Colonic mucosa (tissue), 4 donors: Measurements from ENCODE around the gene KCNIP2. TPM values are rescaled to one million over a fixed set of nuclear protein-coding genes. Genes with fewer than 3 reads are reported as not detected.

Experiments used
- DNase-seq: peaks from one replicate; pipeline ENCODE4 v3.0.0-alpha.2; 2020
- H3K27ac ChIP-seq: fragments of 200-600 bp; one replicate; pipeline ENCODE4 v1.8.0; 2021
- H3K27me3 ChIP-seq: fragments of 200-600 bp; one replicate; pipeline ENCODE4 v1.8.0; 2021
- H3K36me3 ChIP-seq: fragments of 200-600 bp; one replicate; pipeline ENCODE4 v1.8.0; 2021
- H3K4me1 ChIP-seq: fragments of 200-600 bp; one replicate; pipeline ENCODE4 v1.8.0; 2021; ENCODE audit warnings: mild to moderate bottlenecking
- H3K4me3 ChIP-seq: fragments of 200-600 bp; one replicate; pipeline ENCODE4 v1.8.0; 2021
- H3K9ac ChIP-seq, 2 donors: one replicate each; pipeline ENCODE4 v1.7.0; 2013; ENCODE audit warnings: control low read depth in 2 of 2, low read depth in 2 of 2, low read length in 2 of 2
- H3K9me3 ChIP-seq: fragments of 200-600 bp; one replicate; pipeline ENCODE4 v1.8.0; 2021
- intact Hi-C: fragments of 100-400 bp; cut with DNase I; formaldehyde crosslinking; loops from one replicate; pipeline ENCODE4 v1.14.1; 2022
- total RNA-seq, 2 donors: library from RNA; stranded (reverse); fragmentation: NEBNext Ultra II Directional in 1 of 2; extraction: Animal tissue kit (Norgen Biotek cat#: 25700) in 1 of 2; gene quantifications; one replicate each; pipeline ENCODE4 v1.2.1, GENCODE V29; 2021
- TF ChIP-seq, protein P1 (sequence below): fragments of 200-600 bp; IDR thresholded peaks from one replicate; pipeline ENCODE4 v1.8.0; 2022; ENCODE audit warnings: antibody characterized with exemption, mild to moderate bottlenecking
- donor health status: healthy.
- donor health status: DM: no; HTN: no; CAD: no.
- donor health status: DM: no; HTN: no; CAD: no.

The KCNIP2 gene
- total RNA-seq, 2 donors from 2014 or later: 1.5 to 2.8 TPM

DNA sequence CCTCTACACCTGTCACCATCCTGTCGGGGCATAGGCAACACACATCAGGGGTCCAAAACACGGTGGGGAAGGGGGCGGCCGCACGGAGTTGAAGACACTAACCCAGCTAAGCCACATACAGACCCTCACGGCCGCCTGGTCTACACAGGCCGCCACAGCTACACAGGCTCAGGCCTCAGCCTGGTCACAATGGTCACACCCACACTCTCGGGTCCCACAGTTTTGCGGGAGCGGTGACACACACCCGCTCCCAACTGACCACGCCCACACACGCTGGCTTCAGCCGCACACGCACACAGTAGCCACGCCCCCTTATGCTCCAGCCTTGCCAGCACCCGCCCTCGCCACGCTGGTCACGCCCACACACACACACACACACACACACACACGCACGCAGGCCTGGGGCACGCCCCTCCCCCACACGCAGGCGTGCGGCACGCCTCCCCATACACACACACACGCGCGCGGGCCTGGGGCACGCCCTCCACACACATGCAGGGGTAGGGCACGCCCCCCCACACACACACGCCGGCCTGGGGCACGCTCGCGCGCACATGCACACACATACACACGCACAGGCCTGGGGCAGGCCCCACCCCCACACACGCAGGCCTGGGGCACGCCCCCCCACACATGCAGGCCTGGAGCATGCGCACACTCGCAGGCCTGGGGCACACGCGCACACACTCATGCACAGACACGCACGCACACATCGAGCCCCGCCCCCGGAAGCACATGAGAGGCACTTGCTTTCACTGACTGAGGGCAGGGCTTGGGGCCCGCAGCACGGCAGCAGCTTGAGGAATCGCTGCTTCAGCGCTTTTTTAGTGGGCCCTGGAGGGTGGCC lies 13.1 kb downstream of the KCNIP2 start:
- TF ChIP-seq, protein P1, sequence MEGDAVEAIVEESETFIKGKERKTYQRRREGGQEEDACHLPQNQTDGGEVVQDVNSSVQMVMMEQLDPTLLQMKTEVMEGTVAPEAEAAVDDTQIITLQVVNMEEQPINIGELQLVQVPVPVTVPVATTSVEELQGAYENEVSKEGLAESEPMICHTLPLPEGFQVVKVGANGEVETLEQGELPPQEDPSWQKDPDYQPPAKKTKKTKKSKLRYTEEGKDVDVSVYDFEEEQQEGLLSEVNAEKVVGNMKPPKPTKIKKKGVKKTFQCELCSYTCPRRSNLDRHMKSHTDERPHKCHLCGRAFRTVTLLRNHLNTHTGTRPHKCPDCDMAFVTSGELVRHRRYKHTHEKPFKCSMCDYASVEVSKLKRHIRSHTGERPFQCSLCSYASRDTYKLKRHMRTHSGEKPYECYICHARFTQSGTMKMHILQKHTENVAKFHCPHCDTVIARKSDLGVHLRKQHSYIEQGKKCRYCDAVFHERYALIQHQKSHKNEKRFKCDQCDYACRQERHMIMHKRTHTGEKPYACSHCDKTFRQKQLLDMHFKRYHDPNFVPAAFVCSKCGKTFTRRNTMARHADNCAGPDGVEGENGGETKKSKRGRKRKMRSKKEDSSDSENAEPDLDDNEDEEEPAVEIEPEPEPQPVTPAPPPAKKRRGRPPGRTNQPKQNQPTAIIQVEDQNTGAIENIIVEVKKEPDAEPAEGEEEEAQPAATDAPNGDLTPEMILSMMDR: no peak
- peak overlapping the region; percentile 47 to 54 for H3K9ac ChIP-seq
- DNase-seq: peak; percentile 95

DNA sequence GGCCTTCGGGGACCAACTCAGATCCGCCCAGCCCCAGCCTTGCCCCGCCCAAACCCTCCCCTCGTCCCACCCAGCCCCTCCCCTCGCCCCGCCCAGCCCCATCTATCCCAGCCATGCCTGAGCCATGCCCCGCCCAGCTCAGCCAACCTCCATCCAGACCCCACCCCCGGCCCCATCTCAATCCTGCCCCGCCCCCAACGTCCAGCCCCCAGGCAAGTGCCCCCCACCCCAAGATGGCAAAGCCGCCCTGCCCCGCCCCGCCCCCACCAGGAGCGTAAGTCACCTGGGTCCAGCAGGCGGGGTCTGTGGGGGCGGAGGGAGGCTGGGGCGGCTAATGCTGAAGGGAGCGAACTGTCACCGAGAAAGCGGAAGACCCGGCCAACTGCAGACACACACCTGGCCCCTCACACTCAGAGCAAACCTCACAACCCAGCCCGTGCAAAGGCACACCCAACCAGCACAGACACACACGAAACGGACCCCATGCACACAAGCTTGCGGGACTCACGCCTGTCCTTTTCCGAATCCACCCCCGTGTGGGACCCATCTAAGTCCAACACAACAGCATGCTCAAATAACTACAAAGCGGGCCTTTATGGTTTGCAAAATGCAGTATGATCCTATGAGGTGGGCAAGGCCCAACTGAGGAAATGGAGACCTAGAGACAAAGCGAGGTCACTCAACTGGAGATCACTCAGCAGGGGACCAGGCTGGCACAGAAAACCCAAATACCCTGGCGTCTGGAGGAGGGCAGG lies 13.9 kb downstream of the KCNIP2 start:
- peak overlapping the region in 1 of 2 donors; percentile 54 for H3K9ac ChIP-seq
- TF ChIP-seq, protein P1: no peak
- peak; percentile 77 for DNase-seq
- H3K27me3 ChIP-seq: no peaks in the 10 kb centered on the region
- peaks cover 7% of the 10 kb centered on the region for H3K4me1 ChIP-seq
- H3K36me3 ChIP-seq: no peaks in the 10 kb centered on the region
- peak overlapping the region; percentile 50 for H3K27ac ChIP-seq
- H3K4me3 ChIP-seq: peak overlapping the region; percentile 53
- intact Hi-C loops: no loop called here
- no peaks in the 10 kb centered on the region for H3K9me3 ChIP-seq

More for the DNA sequence above, 13.1 kb downstream of the KCNIP2 start:
- Histone ChIP-seq H3K9me3 (no peaks in the 10 kb centered on the region), H3K27me3 (no peaks in the 10 kb centered on the region), H3K36me3 (no peaks in the 10 kb centered on the region), H3K4me1 (peaks cover 7% of the 10 kb centered on the region), H3K4me3 (peak overlapping the region; percentile 53), H3K27ac (peak overlapping the region; percentile 50)
- intact Hi-C loops: no loop called here

DNA sequence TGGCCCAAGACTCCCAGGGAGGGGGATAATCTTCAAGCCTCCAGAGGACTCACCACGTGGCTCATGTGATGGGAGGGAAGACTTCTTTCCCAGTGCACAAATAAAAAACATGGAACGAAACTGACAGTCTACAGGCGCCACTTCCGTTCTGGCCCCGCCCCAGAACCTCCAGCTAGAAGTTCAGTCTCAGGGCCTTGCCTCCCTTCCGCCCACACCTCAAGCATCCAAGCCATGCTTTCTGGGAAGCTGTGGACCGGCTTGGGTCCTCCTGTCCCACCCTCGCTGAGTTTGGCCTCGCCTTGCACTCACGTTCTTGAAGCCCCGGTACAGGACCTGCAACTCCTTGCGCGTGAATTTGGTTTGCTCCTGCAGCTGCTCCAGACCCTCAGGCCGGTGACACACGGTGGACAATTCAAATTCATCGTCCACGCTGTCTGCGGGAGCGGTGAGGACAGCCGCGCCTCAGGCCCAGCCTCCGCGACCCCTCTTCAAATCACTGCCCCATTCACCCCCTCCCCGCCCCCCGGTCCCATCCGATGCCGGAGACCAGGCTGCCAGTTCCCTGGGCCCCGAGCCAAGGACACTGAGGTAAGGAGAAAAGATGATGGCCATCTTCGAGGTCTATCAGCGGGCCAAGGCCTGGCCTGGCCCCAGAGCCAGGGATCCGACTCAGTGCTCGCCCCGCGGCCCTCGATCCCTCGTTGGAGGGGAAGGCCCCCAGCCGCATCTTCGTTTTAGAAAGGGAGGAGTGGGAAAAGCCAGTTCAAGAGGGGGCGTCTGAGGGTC lies 14.6 kb downstream of the KCNIP2 start:
- no peak overlapping the region for H3K9ac ChIP-seq
- no peaks in the 10 kb centered on the region for H3K27me3 ChIP-seq
- H3K36me3 ChIP-seq: no peaks in the 10 kb centered on the region
- peak; percentile 35 for DNase-seq
- no peak overlapping the region for H3K4me3 ChIP-seq
- H3K27ac ChIP-seq: no peak overlapping the region
- no peaks in the 10 kb centered on the region for H3K9me3 ChIP-seq
- intact Hi-C loops: no loop called here
- TF ChIP-seq, protein P1: no peak
- peaks cover 7% of the 10 kb centered on the region for H3K4me1 ChIP-seq

DNA sequence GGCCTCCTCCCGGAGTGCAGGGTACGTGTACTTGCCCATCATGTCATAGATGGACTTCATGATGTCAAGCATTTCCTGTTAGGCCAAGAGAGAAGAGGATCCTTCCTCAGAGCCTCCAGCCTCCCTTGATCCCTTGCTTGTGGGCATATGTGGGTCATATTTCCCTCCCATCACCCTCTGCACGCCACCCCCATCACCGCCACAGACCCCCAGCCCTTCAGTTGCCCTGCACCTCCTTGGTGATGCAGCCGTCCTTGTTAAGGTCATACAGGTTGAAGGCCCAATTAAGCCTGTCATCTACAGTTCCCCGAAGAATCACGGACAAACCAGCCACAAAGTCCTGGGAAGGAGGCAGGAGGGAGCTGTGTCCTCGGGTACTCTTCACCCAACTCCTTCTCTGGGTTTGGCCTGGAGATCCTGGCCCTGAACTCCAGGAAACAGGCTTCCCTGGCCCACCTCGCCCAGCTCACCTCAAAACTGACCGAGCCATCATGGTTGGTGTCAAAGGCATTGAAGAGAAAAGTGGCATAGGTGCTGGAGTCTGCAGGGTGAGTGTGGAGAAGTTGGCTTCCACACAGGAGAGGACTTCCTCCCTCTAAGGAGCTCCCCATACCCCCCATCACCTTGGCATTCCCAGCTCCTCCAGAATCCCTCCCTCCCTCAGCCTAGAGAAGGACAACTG lies 15.5 kb downstream of the KCNIP2 start:
- no peaks in the 10 kb centered on the region for H3K27me3 ChIP-seq
- DNase-seq: no peak
- H3K36me3 ChIP-seq: no peaks in the 10 kb centered on the region
- TF ChIP-seq, protein P1: no peak
- no peak overlapping the region for H3K4me3 ChIP-seq
- no peaks in the 10 kb centered on the region for H3K9me3 ChIP-seq
- H3K4me1 ChIP-seq: peaks cover 7% of the 10 kb centered on the region
- no peak overlapping the region for H3K9ac ChIP-seq
- no peak overlapping the region for H3K27ac ChIP-seq
- intact Hi-C loops: no loop called here
